Activated T-cell treated with anti-CD3 and anti-CD28 coated beads for 24 hours (primary cell): ENCODE data around the gene MRPL49.

Experiments
- DNase-seq: peaks from one replicate; pipeline ENCODE4 v3.0.0-alpha.2; 2020; ENCODE audit warnings: low read depth

The MRPL49 gene

GRCh38 chr11:65102142-65103095 is 19.7 kb upstream of the MRPL49 start:
- DNase-seq: no peak

GRCh38 chr11:65103476-65103875 is 18.6 kb upstream of the MRPL49 start:
- DNase-seq: no peak

- no peak for DNase-seq
Observed at GRCh38 chr11:65104628-65105027, 17.5 kb upstream of the MRPL49 start.

DNA sequence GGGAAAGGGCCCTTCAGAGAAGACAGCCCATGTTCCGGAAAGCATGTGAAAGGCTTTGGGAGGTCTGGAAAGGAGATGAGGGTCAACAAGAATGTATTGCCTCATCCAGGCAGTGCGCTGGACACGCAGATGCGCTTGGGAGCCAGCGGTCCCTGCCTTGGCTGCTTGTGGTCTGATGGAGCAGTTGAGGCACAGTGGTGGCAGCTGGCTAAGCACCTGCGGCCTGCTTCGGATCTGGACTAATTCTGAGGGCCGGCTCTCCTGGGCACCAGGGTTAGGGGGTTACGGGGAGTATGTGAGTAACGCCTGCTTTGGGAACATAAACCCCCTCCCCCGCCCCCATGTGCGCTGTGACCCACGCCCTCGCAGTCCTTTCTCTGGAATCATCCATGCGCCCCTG is 15.0 kb upstream of the MRPL49 start:
- DNase-seq: no peak

DNA sequence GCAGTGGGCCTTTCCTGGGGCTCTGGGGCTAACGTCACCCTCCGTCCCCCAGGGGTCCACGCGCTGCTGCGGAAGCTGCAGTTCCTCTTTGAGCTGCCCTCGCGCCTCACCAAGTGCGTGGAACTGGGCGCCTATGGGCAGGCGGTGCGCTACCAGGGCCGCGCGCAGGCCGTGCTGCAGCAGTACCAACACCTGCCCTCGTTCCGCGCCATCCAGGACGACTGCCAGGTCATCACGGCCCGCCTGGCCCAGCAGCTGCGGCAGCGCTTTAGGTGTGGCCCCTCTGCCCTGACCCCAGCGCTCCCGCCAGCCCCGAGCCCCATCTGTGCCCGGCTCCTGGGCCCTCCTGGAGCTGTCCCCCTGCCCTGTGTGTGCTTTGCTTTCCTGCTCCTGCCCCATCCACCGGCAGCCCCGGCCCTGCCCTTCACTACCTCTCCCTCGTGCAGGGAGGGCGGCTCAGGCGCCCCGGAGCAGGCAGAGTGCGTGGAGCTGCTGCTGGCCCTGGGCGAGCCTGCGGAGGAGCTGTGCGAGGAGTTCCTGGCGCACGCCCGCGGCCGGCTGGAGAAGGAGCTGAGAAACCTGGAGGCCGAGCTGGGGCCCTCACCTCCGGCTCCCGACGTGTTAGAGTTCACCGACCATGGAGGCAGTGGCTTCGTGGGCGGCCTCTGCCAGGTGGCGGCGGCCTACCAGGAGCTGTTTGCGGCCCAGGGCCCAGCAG is 14.2 kb upstream of the MRPL49 start:
- DNase-seq: no peak

DNA sequence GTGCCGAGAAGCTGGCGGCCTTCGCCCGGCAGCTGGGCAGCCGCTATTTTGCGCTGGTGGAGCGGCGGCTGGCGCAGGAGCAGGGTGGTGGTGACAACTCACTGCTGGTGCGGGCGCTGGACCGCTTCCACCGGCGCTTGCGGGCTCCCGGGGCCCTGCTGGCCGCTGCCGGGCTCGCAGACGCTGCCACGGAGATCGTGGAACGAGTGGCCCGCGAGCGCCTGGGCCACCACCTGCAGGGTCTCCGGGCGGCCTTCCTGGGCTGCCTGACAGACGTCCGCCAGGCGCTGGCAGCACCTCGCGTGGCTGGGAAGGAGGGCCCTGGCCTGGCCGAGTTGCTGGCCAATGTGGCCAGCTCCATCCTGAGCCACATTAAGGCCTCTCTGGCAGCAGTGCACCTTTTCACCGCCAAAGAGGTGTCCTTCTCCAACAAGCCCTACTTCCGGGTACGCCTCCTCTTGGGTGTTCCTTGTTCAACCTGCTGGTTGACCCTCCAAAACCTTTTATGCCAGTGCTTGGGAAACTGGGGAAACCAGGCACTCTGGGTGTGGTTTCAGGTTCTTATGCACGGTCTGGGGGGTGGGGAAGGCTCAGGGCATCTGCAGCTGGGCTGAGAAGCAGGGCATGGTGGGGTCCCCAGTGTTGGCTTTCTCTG is 13.5 kb upstream of the MRPL49 start:
- no peak for DNase-seq

DNA sequence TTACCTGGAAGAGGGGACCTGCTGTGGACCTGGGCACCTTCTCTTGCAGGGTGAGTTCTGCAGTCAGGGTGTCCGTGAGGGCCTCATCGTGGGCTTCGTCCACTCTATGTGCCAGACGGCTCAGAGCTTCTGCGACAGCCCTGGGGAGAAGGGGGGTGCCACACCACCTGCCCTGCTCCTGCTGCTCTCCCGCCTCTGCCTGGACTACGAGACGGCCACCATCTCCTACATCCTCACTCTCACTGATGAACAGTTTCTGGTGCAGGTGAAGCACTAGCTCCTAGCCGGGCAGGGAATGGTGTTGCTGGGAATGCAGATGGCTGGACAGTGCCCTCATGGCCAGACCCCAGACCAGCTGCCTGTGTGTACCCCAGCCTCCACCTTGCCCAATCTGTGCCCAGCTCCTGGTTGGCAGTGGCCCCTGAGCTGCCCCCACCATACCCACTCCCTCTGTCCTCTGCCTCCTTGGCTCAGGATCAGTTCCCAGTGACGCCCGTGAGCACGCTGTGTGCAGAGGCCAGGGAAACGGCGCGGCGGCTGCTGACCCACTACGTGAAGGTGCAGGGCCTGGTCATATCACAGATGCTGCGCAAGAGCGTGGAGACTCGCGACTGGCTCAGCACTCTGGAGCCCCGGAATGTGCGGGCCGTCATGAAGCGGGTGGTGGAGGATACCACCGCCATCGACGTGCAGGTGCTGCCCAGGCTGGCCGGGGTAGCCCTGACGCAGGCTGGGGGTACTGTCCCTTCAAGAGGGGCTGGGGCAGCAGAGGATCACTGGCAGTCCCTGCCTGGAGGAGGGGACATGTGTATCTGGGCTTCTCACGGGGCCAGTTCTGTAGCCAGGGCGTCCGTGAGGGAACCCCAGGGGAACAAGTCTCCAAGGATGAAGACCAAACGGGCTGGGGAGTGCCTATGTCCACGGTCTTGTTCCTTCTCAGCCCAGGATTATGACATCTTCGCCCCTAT is 12.6 kb upstream of the MRPL49 start:
- DNase-seq: no peak

DNA sequence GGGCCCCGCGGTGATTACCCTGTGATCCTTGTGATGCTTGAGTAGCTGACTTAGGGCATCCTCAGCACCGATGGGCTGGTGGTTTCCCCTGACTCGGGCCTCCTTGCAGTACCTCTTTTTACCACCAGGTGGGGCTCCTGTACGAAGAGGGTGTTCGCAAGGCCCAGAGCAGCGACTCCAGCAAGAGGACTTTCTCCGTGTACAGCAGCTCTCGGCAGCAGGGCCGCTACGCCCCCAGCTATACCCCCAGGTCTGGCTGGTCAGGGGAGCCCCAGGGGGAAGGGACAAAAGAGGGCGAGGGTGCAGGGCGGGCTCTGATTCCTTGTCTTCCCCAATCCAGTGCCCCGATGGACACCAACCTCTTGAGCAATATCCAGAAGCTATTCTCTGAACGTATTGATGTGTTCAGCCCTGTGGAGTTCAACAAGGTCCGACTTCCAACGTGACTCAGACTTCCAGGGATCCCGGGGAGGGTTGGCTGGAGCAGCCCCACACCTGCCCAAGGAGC is 11.7 kb upstream of the MRPL49 start:
- DNase-seq: peak; percentile 95

DNA sequence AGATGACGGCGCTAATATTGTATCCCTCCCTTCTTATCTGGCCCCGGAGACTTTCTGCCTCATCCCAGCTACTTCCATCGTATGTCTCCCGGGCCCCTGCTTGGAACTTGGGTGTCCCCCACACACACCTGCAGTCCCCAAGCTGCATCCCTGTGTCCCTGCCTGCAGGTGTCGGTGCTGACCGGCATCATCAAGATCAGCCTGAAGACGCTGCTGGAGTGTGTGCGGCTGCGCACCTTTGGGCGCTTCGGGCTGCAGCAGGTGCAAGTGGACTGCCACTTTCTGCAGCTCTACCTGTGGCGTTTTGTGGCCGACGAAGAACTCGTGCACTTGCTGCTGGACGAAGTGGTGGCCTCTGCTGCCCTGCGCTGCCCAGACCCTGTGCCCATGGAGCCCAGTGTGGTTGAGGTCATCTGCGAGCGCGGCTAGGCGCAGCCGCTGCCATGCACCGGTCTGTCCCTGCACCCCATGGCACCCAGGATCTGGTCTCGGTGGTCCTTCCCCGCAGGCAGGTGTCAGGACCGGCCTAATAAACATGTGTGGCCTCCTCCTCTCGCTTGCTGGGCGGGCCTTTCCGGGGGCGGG is 10.9 kb upstream of the MRPL49 start:
- no peak for DNase-seq

GRCh38 chr11:65111744-65112545 is 10.2 kb upstream of the MRPL49 start, which contains the start of gene TM7SF2:
Gene TM7SF2, plus strand, starts transcription at chr11:65111872. Its CDS starts 144 bp downstream, at chr11:65112016.
- DNase-seq: peak; percentile 88

- peak; percentile 62 for DNase-seq
Observed at GRCh38 chr11:65112546-65113360, 9.4 kb upstream of the MRPL49 start.

- DNase-seq: no peak
Observed at GRCh38 chr11:65113361-65113756, 8.8 kb upstream of the MRPL49 start.

DNA sequence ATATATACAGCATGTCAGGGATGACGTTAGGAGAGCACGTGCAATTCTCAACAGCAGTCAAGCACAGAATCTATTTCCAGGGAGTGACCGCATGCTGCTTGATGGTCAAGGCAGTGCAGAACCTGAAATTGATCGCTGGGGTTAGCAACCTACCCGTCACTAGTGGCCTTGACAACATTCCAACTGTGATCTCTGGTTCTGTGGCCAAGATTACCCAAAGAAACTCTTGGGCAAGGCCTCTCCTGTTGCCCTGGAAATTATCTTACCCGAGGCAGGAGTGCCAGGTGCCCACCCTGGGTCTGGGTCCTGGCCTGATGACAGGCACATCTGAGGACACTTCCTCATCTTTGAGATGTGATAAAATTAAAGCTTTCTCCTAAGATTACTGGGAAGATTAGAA is 8.3 kb upstream of the MRPL49 start:
- no peak for DNase-seq

- DNase-seq: no peak
Observed at GRCh38 chr11:65114538-65115171, 7.5 kb upstream of the MRPL49 start.

GRCh38 chr11:65115361-65116082 is 6.6 kb upstream of the MRPL49 start:
- no peak for DNase-seq

DNA sequence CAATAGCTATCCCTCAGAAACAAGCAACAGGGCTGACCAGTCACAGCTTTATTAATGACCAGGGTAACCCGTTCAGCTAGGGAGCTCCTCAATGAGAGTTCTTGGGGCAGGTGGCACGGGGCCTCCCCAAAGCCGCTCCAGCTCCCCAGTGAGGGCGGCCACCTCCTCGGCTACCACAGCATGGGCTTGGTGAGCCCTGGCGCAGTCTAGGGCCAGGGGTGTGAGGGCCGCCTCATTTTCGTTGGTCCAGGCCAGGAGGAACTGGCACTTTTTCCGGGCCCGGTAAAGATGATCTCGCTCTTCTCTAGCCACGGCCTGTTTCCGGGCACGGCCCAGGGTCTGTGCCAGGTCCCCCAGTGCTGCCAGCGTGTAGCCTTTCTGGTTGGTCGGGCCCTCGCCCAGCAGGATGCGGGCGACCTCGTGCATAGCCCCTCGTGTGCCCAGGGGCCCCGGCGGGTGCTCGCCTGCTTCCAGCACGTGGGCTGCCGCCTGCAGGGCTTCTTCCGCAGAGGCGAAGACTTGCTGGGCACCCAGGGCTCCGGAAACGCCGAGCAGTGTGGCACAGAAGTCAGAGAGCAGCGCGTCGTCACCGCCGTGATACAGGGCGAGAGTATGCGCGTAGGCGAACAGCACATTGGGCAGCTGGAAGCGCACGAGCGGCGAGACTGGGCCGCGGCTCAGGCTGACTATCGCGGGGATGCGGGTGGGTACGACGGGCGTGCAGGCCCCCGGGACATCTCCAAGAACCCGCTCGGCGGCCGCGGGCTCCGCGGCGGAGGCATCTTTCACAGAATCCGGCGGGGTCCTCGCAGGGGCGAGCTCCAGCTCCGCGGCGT is 5.5 kb upstream of the MRPL49 start:
- no peak for DNase-seq
